Neuronal stem cell (in vitro differentiated cells): ENCODE measurements around the gene HLA-DQA1.
"Not testable (repeated sequence)": the region's sequence is repeated elsewhere in the genome, so short reads cannot be mapped to it uniquely, and the experiment has no call there.

Source experiments
- DNase-seq: peaks from one replicate; pipeline ENCODE4 v3.0.0-alpha.2; 2013; ENCODE audit warnings: low spot score
- H2AFZ ChIP-seq: one replicate; pipeline ENCODE4 v1.6.1; 2013; ENCODE audit warnings: mild to moderate bottlenecking, low read length, inconsistent platforms
- H2AK5ac ChIP-seq: 2 replicates; pipeline ENCODE4 v1.6.1; 2013; ENCODE audit warnings: low read depth, mild to moderate bottlenecking, inconsistent platforms, low read length, moderate library complexity, mixed read lengths
- H2BK120ac ChIP-seq: 2 replicates; pipeline ENCODE4 v1.6.1; 2013; ENCODE audit warnings: low read depth, mild to moderate bottlenecking, inconsistent platforms, low read length, moderate library complexity, mixed read lengths
- H2BK12ac ChIP-seq: one replicate; pipeline ENCODE4 v1.6.1; 2013; ENCODE audit warnings: low read length, inconsistent platforms
- H2BK15ac ChIP-seq: 2 replicates; pipeline ENCODE4 v1.6.1; 2013; ENCODE audit warnings: mild to moderate bottlenecking, low read length, inconsistent platforms, mixed read lengths
- H2BK5ac ChIP-seq: one replicate; pipeline ENCODE4 v1.6.1; 2013; ENCODE audit warnings: inconsistent platforms, mild to moderate bottlenecking, low read length, moderate library complexity
- H3K14ac ChIP-seq: one replicate; pipeline ENCODE4 v1.6.1; 2013; ENCODE audit warnings: low read length, inconsistent platforms
- H3K18ac ChIP-seq: 2 replicates; pipeline ENCODE4 v1.6.1; 2013; ENCODE audit warnings: low read length, inconsistent platforms
- H3K23ac ChIP-seq: 2 replicates; pipeline ENCODE4 v1.6.1; 2013; ENCODE audit warnings: low read depth, mild to moderate bottlenecking, mixed read lengths, low read length, inconsistent platforms; ENCODE audit not compliant: poor library complexity
- H3K27ac ChIP-seq: replicated peaks from 3 replicates; pipeline ENCODE4 v1.5.1; 2013; ENCODE audit warnings: low read length, inconsistent platforms
- H3K27me3 ChIP-seq, 3 experiments: 2 replicates each; pipeline ENCODE4 v1.6.1; 2013; ENCODE audit warnings: low read length in 3 of 3, mild to moderate bottlenecking in 2 of 3, inconsistent platforms in 1 of 3, low read depth in 1 of 3, mixed read lengths in 1 of 3, moderate library complexity in 1 of 3; ENCODE audit not compliant: control insufficient read depth in 3 of 3, insufficient read depth in 3 of 3
- H3K36me3 ChIP-seq, 2 donors: replicated peaks in 1 of 2; 2 replicates each; pipeline ENCODE4 v1.6.1; 2013; ENCODE audit warnings: low read length in 2 of 2; ENCODE audit not compliant: control insufficient read depth in 2 of 2, insufficient read depth in 2 of 2
- H3K4ac ChIP-seq: 2 replicates; pipeline ENCODE4 v1.6.1; 2013; ENCODE audit warnings: inconsistent platforms, mild to moderate bottlenecking, low read length, moderate library complexity
- H3K4me1 ChIP-seq, 2 donors: 1 replicate in 1 of 2; 2 replicates in 1 of 2; pipeline ENCODE4 v1.6.1; 2013; ENCODE audit warnings: low read length in 2 of 2, low read depth in 1 of 2; ENCODE audit not compliant: control insufficient read depth in 2 of 2, insufficient read depth in 1 of 2
- H3K4me2 ChIP-seq: one replicate; pipeline ENCODE4 v1.6.1; 2013; ENCODE audit warnings: mild to moderate bottlenecking, low read length, inconsistent platforms; ENCODE audit not compliant: insufficient read depth, poor library complexity, severe bottlenecking
- H3K4me3 ChIP-seq, 2 donors: 2 replicates each; pipeline ENCODE4 v1.5.1; 2013; ENCODE audit warnings: low read length in 2 of 2, mild to moderate bottlenecking in 2 of 2, inconsistent platforms in 1 of 2, moderate library complexity in 1 of 2
- H3K79me1 ChIP-seq: one replicate; pipeline ENCODE4 v1.6.1; 2013; ENCODE audit warnings: low read depth, mild to moderate bottlenecking, inconsistent platforms, low read length, moderate library complexity
- H3K9ac ChIP-seq: one replicate; pipeline ENCODE4 v1.6.1; 2013; ENCODE audit warnings: mild to moderate bottlenecking, low read depth, low read length, inconsistent platforms; ENCODE audit not compliant: poor library complexity
- H3K9me3 ChIP-seq, 2 donors: replicated peaks in 1 of 2; 2 replicates each; pipeline versions ENCODE3 to v1.6.1; 2013; ENCODE audit warnings: low read length in 2 of 2, mild to moderate bottlenecking in 2 of 2, inconsistent platforms in 1 of 2, low read depth in 1 of 2, mixed read lengths in 1 of 2, moderate library complexity in 1 of 2; ENCODE audit not compliant: control insufficient read depth in 2 of 2, insufficient read depth in 1 of 2
- H4K8ac ChIP-seq: one replicate; pipeline ENCODE4 v1.6.1; 2013; ENCODE audit warnings: low read depth, mild to moderate bottlenecking, inconsistent platforms, low read length, moderate library complexity
- H4K91ac ChIP-seq: one replicate; pipeline ENCODE4 v1.6.1; 2013; ENCODE audit warnings: low read length, low read depth, mild to moderate bottlenecking, inconsistent platforms; ENCODE audit not compliant: poor library complexity
- WGBS, 2 donors: extraction: QIAGEN DNeasy Blood & Tissue Kit; methylation state at CpG; one replicate each; pipeline ENCODE4 v1.1.7; 2013; ENCODE audit warnings: missing lambda C conversion rate in 2 of 2, mixed read lengths in 1 of 2; ENCODE audit not compliant: insufficient read length in 2 of 2, insufficient replicate concordance in 1 of 2; ENCODE audit errors: extremely low coverage in 2 of 2; 5-methylcytosine and 5-hydroxymethylcytosine counted together

HLA-DQA1 gene

DNA sequence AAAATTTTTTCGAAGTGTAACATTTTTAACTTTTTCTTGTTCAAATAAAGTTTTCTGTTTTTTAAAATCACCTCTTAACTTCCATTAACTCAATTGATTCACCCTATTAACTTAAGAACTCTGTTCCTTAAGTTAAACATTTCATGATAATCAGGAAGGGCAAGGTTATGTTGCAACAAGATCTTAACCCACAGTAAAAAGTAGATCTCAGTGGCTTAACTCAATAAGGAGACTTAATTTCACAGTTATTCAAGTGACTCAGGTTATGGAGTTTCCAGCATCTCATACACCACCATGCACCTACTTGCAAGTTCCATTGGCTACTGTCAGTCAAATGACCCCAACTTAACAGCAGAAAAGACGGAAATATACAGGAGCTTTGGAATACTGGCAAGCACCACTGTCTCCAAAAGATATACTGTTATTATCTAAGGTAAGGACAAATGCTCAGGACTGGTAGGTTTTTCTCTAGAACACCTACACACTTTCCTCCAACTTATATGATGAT, 18.1 kb downstream of the HLA-DQA1 start:
- no peak overlapping the region for H3K14ac ChIP-seq
- no peak overlapping the region for H2AFZ ChIP-seq
- no peak overlapping the region for H2BK5ac ChIP-seq
- H4K91ac ChIP-seq, result no peak overlapping the region
- H3K4me3 ChIP-seq, result no peak overlapping the region
- no peak overlapping the region for H2BK15ac ChIP-seq
- no peaks in the 10 kb centered on the region for H3K27me3 ChIP-seq
- DNase-seq, result no peak
- H3K27ac ChIP-seq, result no peak overlapping the region
- H3K23ac ChIP-seq, result no peak overlapping the region
- H3K9me3 ChIP-seq, result no peaks in the 10 kb centered on the region
- no peak overlapping the region for H3K4me2 ChIP-seq
- no peaks in the 10 kb centered on the region for H3K4me1 ChIP-seq
- H2BK12ac ChIP-seq, result no peak overlapping the region
- no peak overlapping the region for H3K4ac ChIP-seq
- no peak overlapping the region for H3K18ac ChIP-seq
- no peak overlapping the region for H2AK5ac ChIP-seq
- WGBS, 2 donors, result no CpG with 5 or more reads among the region's 2 CpGs
- no peak overlapping the region for H2BK120ac ChIP-seq
- H3K36me3 ChIP-seq, result no peaks in the 10 kb centered on the region
- no peaks in the 10 kb centered on the region for H3K79me1 ChIP-seq
- H4K8ac ChIP-seq, result no peak overlapping the region
- H3K9ac ChIP-seq, result no peak overlapping the region

GRCh38 chr6:32657329-32657728, 20.1 kb downstream of the HLA-DQA1 start:
- not testable (repeated sequence) for DNase-seq

DNA sequence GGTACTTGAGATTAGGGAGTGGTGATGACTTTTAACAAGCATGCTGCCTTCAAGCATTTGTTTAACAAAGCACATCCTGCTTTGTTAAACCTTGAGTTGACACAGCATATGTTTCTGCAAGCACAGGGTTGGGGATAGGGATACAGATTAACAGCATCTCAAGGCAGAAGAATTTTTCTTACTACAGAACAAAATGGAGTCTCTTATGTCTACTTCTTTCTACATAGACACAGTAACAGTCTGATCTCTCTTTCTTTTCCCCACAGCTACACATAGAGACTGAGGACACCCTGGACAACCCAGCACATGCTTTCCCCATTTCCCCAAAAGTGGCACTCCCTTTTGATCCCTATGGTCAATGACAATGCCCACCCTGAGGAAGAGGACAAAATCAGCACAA, 20.6 kb downstream of the HLA-DQA1 start:
- H3K4me2 ChIP-seq, H2AFZ ChIP-seq, H2BK15ac ChIP-seq, H3K27ac ChIP-seq, H3K4me1 ChIP-seq, H2BK12ac ChIP-seq, H3K4ac ChIP-seq, H2BK120ac ChIP-seq, H3K18ac ChIP-seq, H3K27me3 ChIP-seq, H3K14ac ChIP-seq, H2AK5ac ChIP-seq, H4K8ac ChIP-seq, H3K9me3 ChIP-seq, DNase-seq, H3K79me1 ChIP-seq, H3K36me3 ChIP-seq, H4K91ac ChIP-seq, H3K4me3 ChIP-seq, H3K23ac ChIP-seq, H2BK5ac ChIP-seq, H3K9ac ChIP-seq: not testable (repeated sequence)

More at GRCh38 chr6:32657329-32657728, 20.1 kb downstream of the HLA-DQA1 start:
- H2AFZ ChIP-seq, H2BK12ac ChIP-seq, H3K14ac ChIP-seq, H3K23ac ChIP-seq, H2BK15ac ChIP-seq, H3K79me1 ChIP-seq, H3K18ac ChIP-seq, H2BK120ac ChIP-seq, H2AK5ac ChIP-seq, H3K4me1 ChIP-seq, H3K27me3 ChIP-seq, H3K4me3 ChIP-seq, H3K9ac ChIP-seq, H2BK5ac ChIP-seq, H4K8ac ChIP-seq, H3K9me3 ChIP-seq, H3K36me3 ChIP-seq, H4K91ac ChIP-seq, H3K4ac ChIP-seq, H3K27ac ChIP-seq, H3K4me2 ChIP-seq: not testable (repeated sequence)
- no CpG with 5 or more reads among the region's 6 CpGs for WGBS, 2 donors

GRCh38 chr6:32658268-32658897, 21.2 kb downstream of the HLA-DQA1 start:
- no peaks in the 10 kb centered on the region for H3K4me1 ChIP-seq
- H4K8ac ChIP-seq, result no peak overlapping the region
- H3K4me3 ChIP-seq, result no peak overlapping the region
- H3K79me1 ChIP-seq, result no peaks in the 10 kb centered on the region
- peaks cover 0 to 5% (median 0%) of the 10 kb centered on the region in 3 experiments for H3K27me3 ChIP-seq
- H3K9ac ChIP-seq, result no peak overlapping the region
- H3K27ac ChIP-seq, result no peak overlapping the region
- H3K23ac ChIP-seq, result no peak overlapping the region
- no peak overlapping the region for H2AFZ ChIP-seq
- H2BK15ac ChIP-seq, result no peak overlapping the region
- no peak overlapping the region for H2BK12ac ChIP-seq
- H3K4ac ChIP-seq, result no peak overlapping the region
- H2BK120ac ChIP-seq, result no peak overlapping the region
- H3K18ac ChIP-seq, result no peak overlapping the region
- no peak overlapping the region for H2AK5ac ChIP-seq
- H3K9me3 ChIP-seq, result no peaks in the 10 kb centered on the region
- no peak overlapping the region for H3K4me2 ChIP-seq
- no CpG with 5 or more reads among the region's 6 CpGs for WGBS, 2 donors
- no peak overlapping the region for H4K91ac ChIP-seq
- H3K36me3 ChIP-seq, result no peaks in the 10 kb centered on the region
- H2BK5ac ChIP-seq, result no peak overlapping the region
- DNase-seq, result no peak
- no peak overlapping the region for H3K14ac ChIP-seq
